ENCODE results near the gene CAV2. TPM values are rescaled to one million over a fixed set of nuclear protein-coding genes. Genes with fewer than 3 reads are reported as not detected.

The CAV2 gene
- total and polyA plus RNA-seq, 4 donors, result 81.8 to 131 (median 88.2) TPM

DNA sequence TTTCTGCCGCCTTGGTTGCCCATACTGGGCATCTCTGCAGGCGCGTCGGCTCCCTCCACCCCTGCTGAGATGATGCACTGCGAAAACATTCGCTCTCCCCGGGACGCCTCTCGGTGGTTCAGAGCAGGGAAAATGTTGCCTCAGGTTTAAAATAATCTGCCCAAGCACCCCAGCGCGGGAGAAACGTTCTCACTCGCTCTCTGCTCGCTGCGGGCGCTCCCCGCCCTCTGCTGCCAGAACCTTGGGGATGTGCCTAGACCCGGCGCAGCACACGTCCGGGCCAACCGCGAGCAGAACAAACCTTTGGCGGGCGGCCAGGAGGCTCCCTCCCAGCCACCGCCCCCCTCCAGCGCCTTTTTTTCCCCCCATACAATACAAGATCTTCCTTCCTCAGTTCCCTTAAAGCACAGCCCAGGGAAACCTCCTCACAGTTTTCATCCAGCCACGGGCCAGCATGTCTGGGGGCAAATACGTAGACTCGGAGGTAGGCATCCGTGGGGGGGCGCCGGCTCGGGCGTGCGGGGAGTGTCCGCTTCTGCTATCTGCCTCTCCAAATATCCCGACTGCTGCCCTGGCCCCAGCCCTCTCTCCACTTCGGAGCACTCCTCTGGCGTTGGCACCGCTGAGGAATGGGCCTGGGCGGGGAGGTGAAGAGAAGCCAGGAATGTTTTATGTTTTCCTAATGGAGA, 25.2 kb downstream of the CAV2 start, which contains the start of gene CAV1:
TSS of gene CAV1 (plus strand) at position 428 of the 689 bp plus-strand sequence. CDS start at position 455, 27 bp downstream.
- H3K27me3 ChIP-seq (ENCODE audit: control insufficient read depth in 1 of 2, insufficient read depth in 2 of 2, low read length in 1 of 2), result no peaks in the 10 kb centered on the region
- no peaks in the 10 kb centered on the region for H3K36me3 ChIP-seq (ENCODE audit: control insufficient read depth in 1 of 2, insufficient read depth in 2 of 2, low read length in 1 of 2)
- ATAC-seq (ENCODE audit: low FRiP score), result peak; percentile 86
- peak within 1 kb of the TSS; percentile 21 to 84 for H3K4me3 ChIP-seq (ENCODE audit: low read length in 2 of 2)
- no peaks in the 10 kb centered on the region for H3K9me3 ChIP-seq (ENCODE audit: control insufficient read depth, low read length)
- peak; percentile 88 to 94 for DNase-seq
- H3K4me1 ChIP-seq (ENCODE audit: control insufficient read depth in 1 of 2, insufficient read depth in 2 of 2, low read length in 2 of 2), result no peaks in the 10 kb centered on the region
- 0 to 1% methylated on average over 42 of the region's 42 CpGs for WGBS, 2 donors
- peak within 1 kb of the TSS; percentile 88 to 90 for H3K27ac ChIP-seq (ENCODE audit: low read depth in 1 of 2, low read length in 2 of 2)
- intact Hi-C loops (cut with DNase I), result loop anchor here (5.0 to 10.0 kb wide), 4 partner anchors 58 to 252 kb away; no protein-coding TSS in a partner anchor

DNA sequence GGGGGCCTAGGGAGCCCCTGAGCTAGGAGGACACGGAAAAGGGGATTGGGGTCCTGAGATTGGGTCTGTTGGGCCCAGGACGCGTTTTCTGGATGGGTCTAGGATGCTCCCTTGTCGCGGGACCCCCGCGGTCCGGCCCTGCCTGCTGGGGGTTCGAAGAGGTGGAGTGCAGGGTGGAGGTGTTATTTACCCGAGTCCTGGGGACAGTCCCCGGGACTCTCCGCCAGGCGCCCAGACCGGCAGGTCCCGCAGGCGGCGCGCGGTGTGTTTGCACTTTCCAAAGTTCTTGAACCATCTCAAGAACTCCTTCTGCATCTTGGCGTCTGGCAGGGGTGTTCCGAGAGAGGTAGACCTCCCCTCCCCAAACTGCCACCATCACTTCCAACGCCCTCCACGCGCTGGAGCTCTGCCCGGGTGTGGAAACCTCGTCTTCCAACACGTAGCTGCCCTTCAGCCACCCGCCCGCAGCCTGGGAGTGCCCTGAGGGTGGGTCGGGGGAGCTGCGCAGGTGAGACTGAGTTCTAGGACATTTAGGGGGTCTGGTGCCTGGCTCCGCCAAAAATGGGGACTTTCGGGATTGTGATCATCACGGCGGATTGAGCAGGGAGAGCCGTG, 25.9 kb downstream of the CAV2 start:
- intact Hi-C loops (cut with DNase I), result loop anchor here (5.0 to 10.0 kb wide), 4 partner anchors 57 to 253 kb away; no protein-coding TSS in a partner anchor
- DNase-seq, result peak; percentile 60 to 81
- ATAC-seq (ENCODE audit: low FRiP score), result peak; percentile 60
- Histone ChIP-seq H3K4me3 (ENCODE audit: low read length in 2 of 2) (peak overlapping the region; percentile 21 to 84), H3K9me3 (ENCODE audit: control insufficient read depth, low read length) (no peaks in the 10 kb centered on the region), H3K27me3 (ENCODE audit: control insufficient read depth in 1 of 2, insufficient read depth in 2 of 2, low read length in 1 of 2) (no peaks in the 10 kb centered on the region), H3K36me3 (ENCODE audit: control insufficient read depth in 1 of 2, insufficient read depth in 2 of 2, low read length in 1 of 2) (no peaks in the 10 kb centered on the region), H3K27ac (ENCODE audit: low read depth in 1 of 2, low read length in 2 of 2) (peak overlapping the region; percentile 87 to 90), H3K4me1 (ENCODE audit: control insufficient read depth in 1 of 2, insufficient read depth in 2 of 2, low read length in 2 of 2) (no peaks in the 10 kb centered on the region)
- 0 to 1% methylated on average over 35 to 36 of the region's 36 CpGs for WGBS, 2 donors

DNA sequence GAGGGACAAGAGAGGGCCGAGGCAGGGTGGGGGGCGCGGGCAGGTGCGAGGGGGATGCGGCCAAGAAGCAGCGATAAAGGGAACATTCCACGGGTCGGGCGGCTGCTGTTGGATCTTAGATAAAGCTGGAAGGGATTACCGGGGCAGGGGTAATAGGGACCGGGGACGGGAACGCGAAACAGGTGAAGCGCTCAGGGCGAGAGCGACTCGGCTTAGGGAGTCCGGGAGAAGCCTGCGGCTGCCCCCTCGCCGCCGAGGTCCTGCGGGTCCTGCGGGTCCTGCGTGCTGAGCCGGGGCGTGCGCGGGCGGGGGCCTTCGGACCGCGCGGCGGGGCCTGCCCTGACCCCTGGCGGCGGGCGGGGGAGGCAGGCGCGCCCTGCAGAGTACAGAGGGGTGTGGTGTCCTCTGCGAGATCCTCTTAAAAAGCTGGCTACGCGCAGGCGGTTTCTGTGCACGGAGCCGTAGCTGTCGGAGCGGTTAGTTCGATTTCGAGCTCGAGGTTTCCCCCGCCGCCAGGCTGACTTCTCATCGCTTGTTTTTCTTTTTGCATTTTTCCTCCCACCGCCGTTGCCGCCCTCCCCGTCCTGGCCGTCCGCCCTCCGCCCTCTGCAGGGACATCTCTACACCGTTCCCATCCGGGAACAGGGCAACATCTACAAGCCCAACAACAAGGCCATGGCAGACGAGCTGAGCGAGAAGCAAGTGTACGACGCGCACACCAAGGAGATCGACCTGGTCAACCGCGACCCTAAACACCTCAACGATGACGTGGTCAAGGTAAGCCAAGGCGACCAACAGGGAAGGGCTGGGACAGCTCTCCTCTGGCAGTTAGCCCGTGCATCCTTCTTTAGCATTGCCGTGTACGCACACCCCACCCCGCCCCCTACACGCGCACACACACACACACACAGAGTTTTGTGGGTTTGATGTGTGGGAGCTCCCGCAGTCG, 26.6 kb downstream of the CAV2 start:
- Histone ChIP-seq H3K27ac (ENCODE audit: low read depth in 1 of 2, low read length in 2 of 2) (peak overlapping the region; percentile 87 to 90), H3K27me3 (ENCODE audit: control insufficient read depth in 1 of 2, insufficient read depth in 2 of 2, low read length in 1 of 2) (no peaks in the 10 kb centered on the region), H3K9me3 (ENCODE audit: control insufficient read depth, low read length) (no peaks in the 10 kb centered on the region), H3K4me3 (ENCODE audit: low read length in 2 of 2) (peak overlapping the region; percentile 21 to 84), H3K4me1 (ENCODE audit: control insufficient read depth in 1 of 2, insufficient read depth in 2 of 2, low read length in 2 of 2) (no peaks in the 10 kb centered on the region), H3K36me3 (ENCODE audit: control insufficient read depth in 1 of 2, insufficient read depth in 2 of 2, low read length in 1 of 2) (no peaks in the 10 kb centered on the region)
- intact Hi-C loops (cut with DNase I), result loop anchor here (2.0 to 10.0 kb wide), 7 partner anchors 25 to 267 kb away; no protein-coding TSS in a partner anchor
- peak; percentile 92 for ATAC-seq (ENCODE audit: low FRiP score)
- WGBS, 2 donors, result 1% methylated on average over 82 to 83 of the region's 83 CpGs
- DNase-seq, result peak; percentile 85 to 91

DNA sequence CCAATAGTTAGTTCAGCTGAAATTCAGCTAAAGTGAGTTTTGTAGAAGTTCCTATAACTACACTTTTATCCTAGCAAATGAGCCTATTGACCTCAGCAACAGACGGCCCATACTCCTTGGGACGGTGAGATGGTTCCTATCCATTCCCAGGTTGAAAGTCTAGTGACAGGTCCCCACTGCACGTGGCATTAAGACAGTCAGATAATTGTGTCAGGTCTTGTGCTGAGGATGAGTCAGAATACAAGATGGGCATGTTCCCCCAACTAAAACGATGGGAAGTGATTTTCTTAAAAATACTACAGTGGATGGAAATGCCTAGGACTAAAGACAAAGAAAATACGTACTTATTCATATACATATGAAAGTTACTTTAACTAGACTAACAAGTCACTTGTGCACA, 27.4 kb downstream of the CAV2 start:
- no peak for DNase-seq
- ATAC-seq (ENCODE audit: low FRiP score), result no peak
- 1 to 4% methylated on average over 5 of the region's 5 CpGs for WGBS, 2 donors

GRCh38 chr7:116527521-116527920, 28.0 kb downstream of the CAV2 start:
- H3K9me3 ChIP-seq (ENCODE audit: control insufficient read depth, low read length), result no peaks in the 10 kb centered on the region
- DNase-seq (no peak), ATAC-seq (ENCODE audit: low FRiP score) (no peak)
- H3K4me3 ChIP-seq (ENCODE audit: low read length in 2 of 2), result peak overlapping the region; percentile 13 to 84
- peak overlapping the region; percentile 13 to 60 for H3K27ac ChIP-seq (ENCODE audit: low read depth in 1 of 2, low read length in 2 of 2)
- WGBS, 2 donors, result 30 to 34% methylated on average over 3 of the region's 3 CpGs
- intact Hi-C loops (cut with DNase I), result loop anchor here (2.0 to 10.0 kb wide), 7 partner anchors 27 to 269 kb away; no protein-coding TSS in a partner anchor
- peaks cover 0 to 2% of the 10 kb centered on the region in 2 donors for H3K4me1 ChIP-seq (ENCODE audit: control insufficient read depth in 1 of 2, insufficient read depth in 2 of 2, low read length in 2 of 2)
- H3K36me3 ChIP-seq (ENCODE audit: control insufficient read depth in 1 of 2, insufficient read depth in 2 of 2, low read length in 1 of 2), result no peaks in the 10 kb centered on the region
- H3K27me3 ChIP-seq (ENCODE audit: control insufficient read depth in 1 of 2, insufficient read depth in 2 of 2, low read length in 1 of 2), result no peaks in the 10 kb centered on the region

More for the DNA sequence above, 27.4 kb downstream of the CAV2 start:
- H3K4me1 ChIP-seq (ENCODE audit: control insufficient read depth in 1 of 2, insufficient read depth in 2 of 2, low read length in 2 of 2), result peaks cover 0 to 2% of the 10 kb centered on the region in 2 donors
- no peaks in the 10 kb centered on the region for H3K27me3 ChIP-seq (ENCODE audit: control insufficient read depth in 1 of 2, insufficient read depth in 2 of 2, low read length in 1 of 2)
- intact Hi-C loops (cut with DNase I), result loop anchor here (2.0 to 10.0 kb wide), 7 partner anchors 26 to 268 kb away; no protein-coding TSS in a partner anchor
- H3K36me3 ChIP-seq (ENCODE audit: control insufficient read depth in 1 of 2, insufficient read depth in 2 of 2, low read length in 1 of 2), result no peaks in the 10 kb centered on the region
- H3K4me3 ChIP-seq (ENCODE audit: low read length in 2 of 2), result peak overlapping the region; percentile 13 to 84
- H3K9me3 ChIP-seq (ENCODE audit: control insufficient read depth, low read length), result no peaks in the 10 kb centered on the region
- H3K27ac ChIP-seq (ENCODE audit: low read depth in 1 of 2, low read length in 2 of 2), result peak overlapping the region; percentile 13 to 60

GRCh38 chr7:116528008-116528789, 28.7 kb downstream of the CAV2 start:
- Histone ChIP-seq H3K36me3 (ENCODE audit: control insufficient read depth in 1 of 2, insufficient read depth in 2 of 2, low read length in 1 of 2) (no peaks in the 10 kb centered on the region), H3K9me3 (ENCODE audit: control insufficient read depth, low read length) (no peaks in the 10 kb centered on the region), H3K27ac (ENCODE audit: low read depth in 1 of 2, low read length in 2 of 2) (peak overlapping the region in 1 of 2 donors; percentile 68), H3K4me3 (ENCODE audit: low read length in 2 of 2) (peak overlapping the region; percentile 23 to 84), H3K27me3 (ENCODE audit: control insufficient read depth in 1 of 2, insufficient read depth in 2 of 2, low read length in 1 of 2) (no peaks in the 10 kb centered on the region), H3K4me1 (ENCODE audit: control insufficient read depth in 1 of 2, insufficient read depth in 2 of 2, low read length in 2 of 2) (peaks cover 0 to 2% of the 10 kb centered on the region in 2 donors)
- ATAC-seq (ENCODE audit: low FRiP score), result peak; percentile 55
- WGBS, 2 donors, result 17 to 21% methylated on average over 3 of the region's 3 CpGs
- peak; percentile 74 to 83 for DNase-seq
- intact Hi-C loops (cut with DNase I), result loop anchor here (5.0 to 10.0 kb wide), 4 partner anchors 54 to 256 kb away; no protein-coding TSS in a partner anchor

GRCh38 chr7:116529250-116529649, 29.7 kb downstream of the CAV2 start:
- DNase-seq (no peak), ATAC-seq (ENCODE audit: low FRiP score) (no peak)
- no peaks in the 10 kb centered on the region for H3K36me3 ChIP-seq (ENCODE audit: control insufficient read depth in 1 of 2, insufficient read depth in 2 of 2, low read length in 1 of 2)
- 19 to 22% methylated on average over 1 of the region's 1 CpG for WGBS, 2 donors
- no peak overlapping the region for H3K27ac ChIP-seq (ENCODE audit: low read depth in 1 of 2, low read length in 2 of 2)
- H3K27me3 ChIP-seq (ENCODE audit: control insufficient read depth in 1 of 2, insufficient read depth in 2 of 2, low read length in 1 of 2), result no peaks in the 10 kb centered on the region
- intact Hi-C loops (cut with DNase I), result loop anchor here (5.0 to 10.0 kb wide), 4 partner anchors 53 to 257 kb away; no protein-coding TSS in a partner anchor
- no peaks in the 10 kb centered on the region for H3K9me3 ChIP-seq (ENCODE audit: control insufficient read depth, low read length)
- H3K4me3 ChIP-seq (ENCODE audit: low read length in 2 of 2), result no peak overlapping the region
- peaks cover 2% of the 10 kb centered on the region in 2 donors for H3K4me1 ChIP-seq (ENCODE audit: control insufficient read depth in 1 of 2, insufficient read depth in 2 of 2, low read length in 2 of 2)

Measured in aorta (tissue), 5 donors.